PFSK-1 (cell line): ENCODE data around the gene NT5C2.

Experiments
- POLR2AphosphoS5 ChIP-seq: IDR thresholded peaks from 2 replicates; pipeline ENCODE4 v1.6.1; 2012; ENCODE audit warnings: low read depth, mild to moderate bottlenecking, control low read depth, low read length, moderate library complexity
- SIN3A ChIP-seq: IDR thresholded peaks from 2 replicates; pipeline ENCODE4 v1.6.1; 2012; ENCODE audit warnings: mild to moderate bottlenecking, low read length, moderate library complexity, borderline replicate concordance; ENCODE audit not compliant: insufficient read depth
- TAF1 ChIP-seq: IDR thresholded peaks from 2 replicates; pipeline ENCODE4 v1.6.1; 2012; ENCODE audit warnings: low read length, control low read depth, borderline replicate concordance; ENCODE audit not compliant: insufficient read depth

DNA sequence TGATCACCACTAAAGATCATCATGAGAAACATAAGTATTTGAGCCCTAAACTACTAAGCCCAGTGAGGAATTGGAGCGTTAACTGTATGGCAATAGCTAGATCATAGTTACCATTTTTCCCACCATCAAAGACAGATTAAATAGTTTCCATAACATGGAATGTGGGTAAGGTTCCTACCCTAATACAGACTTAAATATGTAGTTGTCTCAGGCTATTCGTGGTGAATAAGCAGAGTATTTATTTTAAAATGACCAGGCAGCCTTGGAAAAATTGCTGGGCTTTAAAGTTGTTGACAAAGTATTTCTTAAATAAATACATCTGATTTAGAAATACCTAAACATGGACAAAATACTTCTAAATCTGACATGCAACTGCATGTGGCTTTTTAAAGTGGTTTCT lies 106.8 kb downstream of the NT5C2 start:
- no peak for TF ChIP-seq POLR2AphosphoS5
- TF ChIP-seq SIN3A = no peak
- no peak for TF ChIP-seq TAF1
